A549 (cell line): ENCODE results near the gene HK1. TPM values are rescaled to one million over a fixed set of nuclear protein-coding genes. Genes with fewer than 3 reads are reported as not detected.

Experiments
- ATAC-seq, 2 experiments: fragments of 200-7000 bp in 1 of 2; fragments of >200 bp in 1 of 2; cut with Nextera tagmentation in 1 of 2; cut with Tn5 transposase in 1 of 2; 3 replicates each; pipeline versions ENCODE4 v1.8.0 to v1.9.1; 2018 to 2020; ENCODE audit warnings: mild to moderate bottlenecking in 1 of 2, moderate library complexity in 1 of 2
- CTCF ChIA-PET: fragments of 300-600 bp; sonication (Branson Sonifier 250); formaldehyde crosslinking; extraction: SDS; loops from one replicate; lab custom pipeline; 2021; ENCODE audit warnings: antibody characterized with exemption, inconsistent platforms; lab: Yijun Ruan, JAX
- POLR2A ChIA-PET: fragments of 350-600 bp; formaldehyde crosslinking; extraction: SDS; loops from one replicate; lab custom pipeline; 2021; ENCODE audit warnings: antibody characterized with exemption, inconsistent platforms; lab: Yijun Ruan, JAX
- DNase-seq, 2 experiments: peaks; one replicate each; pipeline versions ENCODE4 v3.0.0 to v3.0.0-alpha.2; 2011 to 2016; ENCODE audit warnings: low read depth in 1 of 2, low spot score in 1 of 2
- FAIRE-seq: peaks from 2 replicates; lab custom pipeline; 2011; peaks lifted over from hg19 to GRCh38; lab: Jason Lieb, UNC
- H3K27ac ChIP-seq, 2 experiments: fragments of >200 bp; sonication (Bioruptor Twin); formaldehyde crosslinking; 3 replicates each; pipeline ENCODE4 v1.5.1; 2016 to 2017
- H3K4me1 ChIP-seq: fragments of >200 bp; sonication (Bioruptor Twin); formaldehyde crosslinking; 3 replicates; pipeline ENCODE4 v1.6.1; 2016
- H3K4me2 ChIP-seq: fragments of >200 bp; sonication (Bioruptor Twin); formaldehyde crosslinking; 3 replicates; pipeline ENCODE4 v1.6.1; 2016
- H3K4me3 ChIP-seq: fragments of >200 bp; sonication (Bioruptor Twin); formaldehyde crosslinking; 3 replicates; pipeline ENCODE4 v1.5.1; 2016
- H3K9me3 ChIP-seq: fragments of >200 bp; sonication (Bioruptor Twin); formaldehyde crosslinking; 3 replicates; pipeline ENCODE4 v1.6.1; 2016
- BHLHE40 ChIP-seq: IDR thresholded peaks from 2 replicates; pipeline ENCODE4 v1.6.1; 2012; ENCODE audit warnings: low read depth, low read length, inconsistent platforms
- CBX8 ChIP-seq: fragments of 200-600 bp; sonication (generic); IDR thresholded peaks from 2 replicates; pipeline ENCODE4 v1.6.1; 2016
- CTCF ChIP-seq: fragments of >200 bp; sonication (Bioruptor Twin); formaldehyde crosslinking; IDR thresholded peaks from 3 replicates; pipeline ENCODE4 v1.5.1; 2016
- FOSL2 ChIP-seq, 2 experiments: fragments of 450-650 bp in 1 of 2; fragments of >200 bp in 1 of 2; sonication (Bioruptor Twin) in 1 of 2; formaldehyde crosslinking; IDR thresholded peaks; 2 replicates each; pipeline versions ENCODE4 v1.5.0 to v1.6.1; 2016 to 2020; ENCODE audit warnings: mild to moderate bottlenecking in 1 of 2, moderate library complexity in 1 of 2
- HMGXB4 ChIP-seq: fragments of 250-450 bp; sonication (Bioruptor Pico); IDR thresholded peaks from 2 replicates; pipeline ENCODE4 v1.5.0; 2021; ENCODE audit warnings: mild to moderate bottlenecking, moderate library complexity, borderline replicate concordance
- HOXA7 ChIP-seq: fragments of 250-450 bp; sonication (Bioruptor Pico); IDR thresholded peaks from 2 replicates; pipeline ENCODE4 v1.5.0; 2020; ENCODE audit warnings: mild to moderate bottlenecking, moderate library complexity
- JUN ChIP-seq, 2 experiments: fragments of >200 bp; sonication (Bioruptor Twin); formaldehyde crosslinking; IDR thresholded peaks; 2 replicates in 1 of 2; 3 replicates in 1 of 2; pipeline ENCODE4 v1.6.1; 2016 to 2017
- MAX ChIP-seq: IDR thresholded peaks from 2 replicates; pipeline ENCODE4 v1.6.1; 2012
- NPAS2 ChIP-seq: fragments of 250-450 bp; sonication (Bioruptor Pico); IDR thresholded peaks from 2 replicates; pipeline ENCODE4 v1.8.0; 2022; ENCODE audit warnings: mild to moderate bottlenecking, moderate library complexity, borderline replicate concordance
- PHF8 ChIP-seq: fragments of 200-600 bp; sonication (generic); IDR thresholded peaks from 2 replicates; pipeline ENCODE4 v1.6.1; 2016; ENCODE audit warnings: low read depth, mild to moderate bottlenecking, antibody characterized with exemption, moderate library complexity, borderline replicate concordance
- RCOR1 ChIP-seq: fragments of 150-350 bp; IDR thresholded peaks from 2 replicates; pipeline ENCODE4 v1.6.1; 2014; ENCODE audit warnings: antibody characterized with exemption, low read length, low read depth
- WGBS: methylation state at CpG from one replicate; pipeline ENCODE4 v1.1.6; 2017; ENCODE audit errors: missing lambda C conversion rate; 5-methylcytosine and 5-hydroxymethylcytosine counted together
- polyA plus RNA-seq, 4 experiments: library from polyadenylated mRNA; depleted of rRNA in 3 of 4; stranded (reverse); fragments of >200 nt; fragmentation: RNase III in 1 of 4; extraction: RNeasy Plus Mini Kit Qiagen cat#74134 plus additional on column Dnase treatment in 1 of 4; gene quantifications; 2 replicates in 3 of 4; 3 replicates in 1 of 4; pipeline ENCODE4 v1.2.3, GENCODE V29; 2011 to 2017

HK1 gene
- polyA plus RNA-seq, 2 of the 4 experiments (the other 2 are of a cell fraction) = 17.3 to 58.9 TPM

DNA sequence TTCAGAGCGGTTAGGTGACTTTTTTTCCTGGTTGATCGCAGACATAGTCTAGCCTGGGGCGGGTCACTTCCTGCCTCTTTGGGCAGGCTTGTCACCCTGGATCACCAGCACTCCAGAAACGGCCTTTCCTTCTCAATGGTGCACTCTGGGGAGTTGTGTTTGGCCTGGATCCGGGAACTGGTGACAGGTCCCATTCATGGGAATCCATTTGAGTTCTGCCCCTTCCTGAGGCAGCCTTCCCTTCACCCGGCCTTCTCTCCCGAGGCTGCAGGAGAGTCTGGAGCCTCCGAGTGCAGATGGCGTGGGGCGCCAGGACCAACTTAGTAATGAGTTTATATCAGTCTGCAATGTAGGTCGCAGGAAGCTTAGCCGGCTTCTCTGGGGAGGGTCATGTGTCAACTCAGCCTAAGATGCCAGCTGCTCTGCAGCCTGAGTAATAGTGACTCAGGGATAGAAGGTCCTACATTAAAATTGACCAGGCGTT is 84.2 kb downstream of the HK1 start:
- no peaks in the 10 kb centered on the region for H3K9me3 ChIP-seq
- peak overlapping the region; percentile 66 for H3K4me2 ChIP-seq
- 60% methylated on average over 13 of the region's 13 CpGs for WGBS
- ATAC-seq (no peak), DNase-seq (peak in 1 of 2 experiments; percentile 28), FAIRE-seq (no peak)
- CTCF ChIA-PET = interaction anchor here (0.9 to 3.5 kb wide), 5 partner anchors 13 to 124 kb away, joined by 3 to 14 read pairs (median 7); no protein-coding TSS in a partner anchor
- H3K27ac ChIP-seq = peak overlapping the region; percentile 77 to 84
- no peak overlapping the region for H3K4me3 ChIP-seq
- POLR2A ChIA-PET = no interaction called here
- peaks cover 51% of the 10 kb centered on the region for H3K4me1 ChIP-seq
- TF ChIP-seq HOXA7 (CRISPR knock-in tag) = no peak
- TF ChIP-seq MAX = no peak
- no peak for TF ChIP-seq RCOR1
- no peak for TF ChIP-seq FOSL2 (IDR thresholded peaks at IDR 0.05)
- TF ChIP-seq FOSL2 (CRISPR knock-in tag; IDR thresholded peaks at IDR 0.05) = peak; percentile 10; the same call in 1 of the 2 replicates
- no peak for TF ChIP-seq CTCF

DNA sequence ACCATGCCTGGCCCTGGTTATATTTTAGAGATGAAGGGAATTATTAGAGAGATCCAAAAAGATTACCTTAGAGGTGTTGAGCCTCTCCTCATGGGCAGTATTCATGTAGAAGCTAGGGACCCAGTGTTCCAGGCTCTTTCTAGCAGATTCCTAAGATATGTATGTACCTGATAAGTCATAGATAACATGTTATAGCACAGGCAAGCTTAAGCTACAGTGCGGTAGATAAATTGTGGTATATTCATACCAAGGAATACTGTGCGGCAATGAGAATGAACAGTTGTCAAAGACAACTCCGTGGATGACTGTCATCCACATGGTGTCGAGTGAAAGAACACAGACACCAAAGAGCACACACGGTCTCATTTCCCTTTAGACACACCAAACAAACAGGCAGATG is 85.4 kb downstream of the HK1 start:
- ATAC-seq (no peak), DNase-seq (no peak)
- WGBS = 95% methylated on average over 5 of the region's 5 CpGs
- no peak for TF ChIP-seq HMGXB4 (CRISPR knock-in tag)
- no peak for TF ChIP-seq BHLHE40
- TF ChIP-seq, all 56 proteins: peak for 0
- no peaks in the 10 kb centered on the region for H3K9me3 ChIP-seq
- no peak overlapping the region for H3K4me3 ChIP-seq
- peaks cover 48% of the 10 kb centered on the region for H3K4me1 ChIP-seq
- CTCF ChIA-PET = interaction anchor here (1.3 to 3.5 kb wide), 6 partner anchors 10 to 130 kb away, joined by 4 to 14 read pairs (median 6); no protein-coding TSS in a partner anchor
- POLR2A ChIA-PET = no interaction called here
- peak overlapping the region; percentile 77 to 84; a peak in 4 of 6 replicates for H3K27ac ChIP-seq
- H3K4me2 ChIP-seq = 0 out of 3 replicates have a peak overlapping the region, but pooled peaks have one; percentile 66
- no peak for FAIRE-seq

- no peak overlapping the region for H3K4me2 ChIP-seq
- H3K4me1 ChIP-seq = peaks cover 41% of the 10 kb centered on the region
- peak overlapping the region in 1 of 2 experiments; percentile 77; a peak in 3 of 6 replicates for H3K27ac ChIP-seq
- FAIRE-seq = no peak
- no peak for ATAC-seq
- CTCF ChIA-PET = interaction anchor here (1.1 to 3.5 kb wide), 8 partner anchors 10 to 130 kb away, joined by 4 to 14 read pairs (median 4); no protein-coding TSS in a partner anchor
- H3K4me3 ChIP-seq = no peak overlapping the region
- POLR2A ChIA-PET = no interaction called here
- no peak for TF ChIP-seq JUN (IDR thresholded peaks at IDR 0.05)
- WGBS = 91% methylated on average over 9 of the region's 9 CpGs
- H3K9me3 ChIP-seq = no peaks in the 10 kb centered on the region
- no peak for DNase-seq
These were observed 86.1 kb downstream of the HK1 start for GRCh38 chr10:69364232-69364940.

GRCh38 chr10:69366738-69367137 is 88.4 kb downstream of the HK1 start:
- ATAC-seq (no peak), FAIRE-seq (no peak), DNase-seq (no peak)
- Histone ChIP-seq H3K4me1 (peaks cover 18% of the 10 kb centered on the region), H3K4me3 (no peak overlapping the region), H3K4me2 (no peak overlapping the region), H3K9me3 (no peaks in the 10 kb centered on the region), H3K27ac (no peak overlapping the region)
- TF ChIP-seq RCOR1 = no peak
- no peak for TF ChIP-seq FOSL2 (IDR thresholded peaks at IDR 0.05)
- no peak for TF ChIP-seq FOSL2 (CRISPR knock-in tag; IDR thresholded peaks at IDR 0.05)
- TF ChIP-seq PHF8 = no peak
- TF ChIP-seq NPAS2 = no peak
- TF ChIP-seq CBX8 = no peak
- TF ChIP-seq JUN (IDR thresholded peaks at IDR 0.05) = no peak
- WGBS = 94% methylated on average over 5 of the region's 5 CpGs
- POLR2A ChIA-PET = no interaction called here
- CTCF ChIA-PET = interaction anchor here (1.0 kb wide), 1 partner anchor 18 kb away, joined by 4 read pairs; no protein-coding TSS in a partner anchor
